Activated CD4-positive, alpha-beta T cell treated with anti-CD3 and anti-CD28 coated beads, Interleukin-2, amount 10 ng/mL, durations not matched to agents 24 days and 14 days (primary cell): ENCODE data around the gene CBL. TPM values are rescaled to one million over a fixed set of nuclear protein-coding genes. Genes with fewer than 3 reads are reported as not detected.
"Not testable (repeated sequence)": the region's sequence is repeated elsewhere in the genome, so short reads cannot be mapped to it uniquely, and the experiment has no call there.

ENCODE experiments used
- DNase-seq: peaks from one replicate; pipeline ENCODE4 v3.0.0; 2022
- H3K27ac Mint-ChIP-seq: one replicate; pipeline ENCODE4 v1.8.0; 2022; ENCODE audit warnings: mild to moderate bottlenecking, mixed read lengths
- H3K27me3 Mint-ChIP-seq: one replicate; pipeline ENCODE4 v1.8.0; 2022; ENCODE audit warnings: mixed read lengths
- H3K36me3 Mint-ChIP-seq: one replicate; pipeline ENCODE4 v1.8.0; 2022; ENCODE audit warnings: low read depth, mild to moderate bottlenecking, mixed read lengths
- H3K4me1 Mint-ChIP-seq: one replicate; pipeline ENCODE4 v1.8.0; 2021; ENCODE audit warnings: mixed read lengths
- H3K4me3 Mint-ChIP-seq: one replicate; pipeline ENCODE4 v1.8.0; 2022; ENCODE audit warnings: mild to moderate bottlenecking, moderate library complexity, mixed read lengths
- H3K9me3 Mint-ChIP-seq: one replicate; pipeline ENCODE4 v1.8.0; 2021; ENCODE audit warnings: mixed read lengths
- intact Hi-C: fragments of 100-400 bp; cut with micrococcal nuclease; formaldehyde crosslinking; loops from one replicate; pipeline ENCODE4 v1.15.1; 2023
- total RNA-seq: library from RNA; stranded (reverse); gene quantifications from 2 replicates; pipeline ENCODE4 v1.2.3, GENCODE V29; 2022

The CBL gene
- 36.4 and 36.5 TPM in 2 replicates for total RNA-seq

- Mint-ChIP-seq H3K27me3 (no peaks in the 10 kb centered on the region), H3K36me3 (peaks cover 6% of the 10 kb centered on the region), H3K27ac (peak within 1 kb of the TSS; percentile 93), H3K4me1 (peaks cover 18% of the 10 kb centered on the region), H3K4me3 (peak within 1 kb of the TSS; percentile 99), H3K9me3 (no peaks in the 10 kb centered on the region)
- peak; percentile 98 for DNase-seq
- intact Hi-C loops = loop anchor here (1.0 to 5.0 kb wide), 6 partner anchors 12 to 132 kb away; partner anchors contain the start of genes C2CD2L and RNF26
Measured at GRCh38 chr11:119205574-119206510, at the start of gene CBL. Gene CBL (plus strand): TSS chr11:119206339. CDS start chr11:119206418, 79 bp downstream.

GRCh38 chr11:119156496-119156895 lies 49.6 kb upstream of the CBL start:
- Mint-ChIP-seq H3K4me3 (no peak overlapping the region), H3K36me3 (no peaks in the 10 kb centered on the region), H3K27ac (no peak overlapping the region), H3K27me3 (peaks cover 28% of the 10 kb centered on the region), H3K9me3 (no peaks in the 10 kb centered on the region), H3K4me1 (peaks cover 3% of the 10 kb centered on the region)
- intact Hi-C loops = no loop called here
- DNase-seq = no peak

GRCh38 chr11:119157063-119157462 lies 49.1 kb upstream of the CBL start:
- intact Hi-C loops = no loop called here
- Mint-ChIP-seq H3K4me1 (peaks cover 3% of the 10 kb centered on the region), H3K36me3 (no peaks in the 10 kb centered on the region), H3K4me3 (no peak overlapping the region), H3K9me3 (no peaks in the 10 kb centered on the region), H3K27me3 (peaks cover 22% of the 10 kb centered on the region), H3K27ac (no peak overlapping the region)
- DNase-seq = no peak

- H3K4me3 Mint-ChIP-seq = no peak overlapping the region
- H3K27ac Mint-ChIP-seq = no peak overlapping the region
- H3K4me1 Mint-ChIP-seq = peaks cover 3% of the 10 kb centered on the region
- DNase-seq = no peak
- no peaks in the 10 kb centered on the region for H3K36me3 Mint-ChIP-seq
- intact Hi-C loops = no loop called here
- no peaks in the 10 kb centered on the region for H3K9me3 Mint-ChIP-seq
- H3K27me3 Mint-ChIP-seq = peaks cover 11% of the 10 kb centered on the region
Measured at GRCh38 chr11:119158467-119158866, 47.7 kb upstream of the CBL start.

DNA sequence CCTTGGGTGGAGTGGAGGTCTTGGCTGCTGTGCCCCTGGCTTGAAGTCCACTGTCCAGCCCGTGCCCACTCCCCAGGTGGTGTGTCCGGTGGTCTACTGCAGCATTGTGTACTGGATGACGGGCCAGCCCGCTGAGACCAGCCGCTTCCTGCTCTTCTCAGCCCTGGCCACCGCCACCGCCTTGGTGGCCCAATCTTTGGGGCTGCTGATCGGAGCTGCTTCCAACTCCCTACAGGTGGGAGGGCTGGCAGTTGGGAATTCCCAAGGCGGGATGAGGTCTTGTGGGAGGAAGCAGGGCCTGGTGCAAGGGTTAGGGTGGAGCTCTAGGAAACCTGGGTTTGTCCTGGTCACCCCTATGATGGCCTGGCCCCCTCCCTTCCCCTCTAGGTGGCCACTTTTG lies 46.0 kb upstream of the CBL start:
- DNase-seq = no peak
- H3K4me1 Mint-ChIP-seq = peaks cover 3% of the 10 kb centered on the region
- H3K27ac Mint-ChIP-seq = no peak overlapping the region
- no peaks in the 10 kb centered on the region for H3K9me3 Mint-ChIP-seq
- peaks cover 7% of the 10 kb centered on the region for H3K27me3 Mint-ChIP-seq
- H3K4me3 Mint-ChIP-seq = no peak overlapping the region
- intact Hi-C loops = no loop called here
- H3K36me3 Mint-ChIP-seq = no peaks in the 10 kb centered on the region

GRCh38 chr11:119161871-119162270 lies 44.3 kb upstream of the CBL start:
- no peak for DNase-seq
- Mint-ChIP-seq H3K27ac (no peak overlapping the region), H3K36me3 (no peaks in the 10 kb centered on the region), H3K27me3 (peaks cover 2% of the 10 kb centered on the region), H3K9me3 (no peaks in the 10 kb centered on the region), H3K4me1 (no peaks in the 10 kb centered on the region), H3K4me3 (no peak overlapping the region)
- intact Hi-C loops = no loop called here

DNA sequence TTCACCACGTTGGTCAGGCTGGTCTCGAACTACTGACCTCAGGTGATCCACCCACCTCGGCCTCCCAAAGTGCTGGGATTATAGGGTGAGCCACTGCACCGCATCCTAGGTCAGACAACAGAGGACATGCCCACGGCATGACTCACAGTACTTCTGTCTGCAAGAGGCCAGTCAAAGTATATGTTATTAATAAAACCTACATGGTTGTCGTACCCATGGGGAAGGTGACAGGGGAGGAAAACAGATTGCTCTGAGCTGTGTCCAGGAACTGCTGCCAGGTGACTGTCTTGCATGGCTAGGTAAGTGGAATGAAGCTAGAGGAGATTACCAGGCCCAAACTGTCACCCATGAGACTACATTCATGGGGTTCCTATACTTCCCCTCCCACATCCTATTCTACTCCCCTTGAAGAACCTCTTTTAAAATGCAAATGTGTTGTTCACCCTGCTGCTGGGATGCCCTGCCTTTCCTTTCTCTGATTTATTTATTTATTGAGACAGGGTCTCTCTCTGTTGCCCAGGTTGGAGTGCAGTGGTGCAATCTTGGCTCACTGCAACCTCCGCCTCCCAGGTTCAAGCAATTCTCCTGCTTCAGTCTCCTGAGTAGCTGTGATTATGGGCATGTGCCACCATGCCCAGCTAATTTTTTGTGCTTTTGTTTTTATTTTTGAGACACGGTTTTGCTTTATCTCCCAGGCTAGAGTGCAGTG lies 39.6 kb upstream of the CBL start:
- H3K4me1 Mint-ChIP-seq = peaks cover 9% of the 10 kb centered on the region
- H3K4me3 Mint-ChIP-seq = no peak overlapping the region
- DNase-seq = no peak
- no peaks in the 10 kb centered on the region for H3K36me3 Mint-ChIP-seq
- intact Hi-C loops = no loop called here
- H3K27ac Mint-ChIP-seq = no peak overlapping the region
- H3K9me3 Mint-ChIP-seq = no peaks in the 10 kb centered on the region
- no peaks in the 10 kb centered on the region for H3K27me3 Mint-ChIP-seq

- H3K4me1 Mint-ChIP-seq = peaks cover 11% of the 10 kb centered on the region
- H3K36me3 Mint-ChIP-seq, H3K27me3 Mint-ChIP-seq, DNase-seq, H3K27ac Mint-ChIP-seq, intact Hi-C loops, H3K9me3 Mint-ChIP-seq, H3K4me3 Mint-ChIP-seq: not testable (repeated sequence)
Measured at GRCh38 chr11:119167077-119167458, 39.1 kb upstream of the CBL start.

DNA sequence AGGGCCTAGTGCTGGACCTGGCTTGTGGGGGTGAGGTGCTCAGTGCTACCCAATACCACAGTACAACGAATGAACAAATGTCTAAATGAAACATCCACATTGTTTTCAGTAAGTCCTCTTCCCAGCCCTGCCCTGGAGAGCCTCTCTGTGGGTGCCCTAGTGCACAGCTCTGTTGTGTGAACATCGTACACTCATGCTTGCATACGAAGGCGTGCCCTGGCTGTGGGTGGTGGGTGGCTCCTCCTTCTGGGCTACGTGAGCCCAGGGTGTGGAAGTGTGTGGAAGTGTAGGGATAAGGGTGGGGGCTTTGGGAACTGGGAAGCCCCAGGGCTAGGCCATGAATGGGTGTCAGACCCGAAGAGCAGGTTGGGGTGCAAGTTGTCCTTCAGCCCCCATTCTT lies 38.2 kb upstream of the CBL start:
- H3K4me3 Mint-ChIP-seq = peak overlapping the region; percentile 94
- H3K36me3 Mint-ChIP-seq = peaks cover 2% of the 10 kb centered on the region
- no peaks in the 10 kb centered on the region for H3K9me3 Mint-ChIP-seq
- peaks cover 16% of the 10 kb centered on the region for H3K4me1 Mint-ChIP-seq
- H3K27me3 Mint-ChIP-seq = no peaks in the 10 kb centered on the region
- intact Hi-C loops = loop anchor here (1.0 to 2.0 kb wide), 5 partner anchors 21 to 155 kb away; partner anchors contain the start of gene HINFP
- no peak for DNase-seq
- peak overlapping the region; percentile 84 for H3K27ac Mint-ChIP-seq

DNA sequence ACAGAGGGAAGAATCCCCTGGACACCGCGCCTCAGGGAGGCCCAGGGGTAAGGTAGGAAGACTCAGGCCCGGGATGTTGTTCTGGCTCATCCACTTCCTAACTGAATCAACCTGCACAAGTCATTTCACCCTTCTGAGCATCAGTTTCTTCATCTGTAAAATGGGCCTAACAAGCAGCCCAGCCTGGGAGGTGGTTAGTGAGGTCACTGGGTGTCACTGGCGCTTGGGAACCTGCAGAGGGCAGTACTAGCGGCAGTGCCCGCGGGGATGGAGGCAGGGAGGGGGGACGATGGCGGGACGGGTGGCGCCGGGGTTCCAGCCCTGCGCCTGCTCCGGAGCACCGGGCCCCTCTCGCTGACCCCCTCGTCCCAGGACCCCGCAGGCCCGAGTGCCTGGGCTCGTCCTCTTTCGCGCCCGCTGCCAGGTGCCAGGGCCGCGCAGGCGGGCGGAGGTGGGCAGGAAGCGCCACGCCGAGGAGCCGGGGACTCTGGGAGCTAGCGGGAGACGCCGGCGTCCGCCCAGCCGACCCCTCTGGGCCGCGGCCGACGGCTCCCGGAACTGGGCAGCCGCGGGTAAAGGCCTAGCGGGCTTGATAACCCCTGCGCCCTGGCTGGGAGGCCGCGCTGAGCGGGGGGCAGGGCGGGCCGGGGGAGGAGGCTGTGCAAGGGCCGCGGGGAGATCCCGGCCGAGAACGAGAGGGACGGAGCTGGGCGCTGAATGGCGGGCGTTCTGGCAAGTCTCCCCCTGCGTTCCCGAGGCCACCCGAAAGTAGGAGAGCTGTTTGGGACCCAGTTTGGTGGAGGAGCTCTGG lies 37.5 kb upstream of the CBL start, which contains the start of gene NLRX1:
TSS of gene NLRX1 (plus strand) at position 255 of the 811 bp plus-strand sequence. CDS start 2,679 bp downstream, outside the sequence.
- Mint-ChIP-seq H3K36me3 (peaks cover 4% of the 10 kb centered on the region), H3K27me3 (no peaks in the 10 kb centered on the region), H3K4me1 (peaks cover 16% of the 10 kb centered on the region), H3K4me3 (peak within 1 kb of the TSS; percentile 94), H3K27ac (peak within 1 kb of the TSS; percentile 94), H3K9me3 (no peaks in the 10 kb centered on the region)
- peak; percentile 95 for DNase-seq
- intact Hi-C loops = loop anchor here (1.0 to 2.0 kb wide), 5 partner anchors 22 to 154 kb away; partner anchors contain the start of gene HINFP

GRCh38 chr11:119169282-119169719 lies 36.8 kb upstream of the CBL start:
- Mint-ChIP-seq H3K27me3 (no peaks in the 10 kb centered on the region), H3K9me3 (no peaks in the 10 kb centered on the region), H3K27ac (peak overlapping the region; percentile 94), H3K4me1 (peaks cover 16% of the 10 kb centered on the region), H3K4me3 (peak overlapping the region; percentile 94), H3K36me3 (peaks cover 8% of the 10 kb centered on the region)
- DNase-seq = peak; percentile 79
- intact Hi-C loops = loop anchor here (2.0 kb wide), 4 partner anchors 22 to 154 kb away; partner anchors contain the start of gene HINFP

DNA sequence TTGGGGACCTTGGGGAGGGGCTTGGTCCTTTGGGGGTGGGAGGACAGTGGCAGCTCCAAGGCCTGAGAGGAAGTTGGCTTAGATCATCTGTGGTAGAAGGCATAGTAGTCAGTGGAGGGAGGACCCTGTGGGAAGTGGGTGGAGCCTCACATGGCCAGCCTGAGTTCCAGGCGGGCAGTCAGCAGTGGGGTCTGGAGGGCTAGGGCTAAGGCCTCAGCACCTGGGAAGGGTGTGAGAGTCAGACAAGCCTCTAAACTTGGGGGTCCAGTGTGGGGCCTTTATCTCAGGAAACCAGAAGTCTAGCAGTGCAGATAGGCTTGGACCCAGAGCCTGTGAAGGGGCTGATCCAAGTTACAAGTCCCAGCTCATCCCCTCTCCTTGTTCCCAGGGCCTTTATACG lies 33.6 kb upstream of the CBL start:
- H3K27ac Mint-ChIP-seq = peak overlapping the region; percentile 8
- DNase-seq = peak; percentile 65
- peaks cover 20% of the 10 kb centered on the region for H3K36me3 Mint-ChIP-seq
- intact Hi-C loops = no loop called here
- H3K9me3 Mint-ChIP-seq = no peaks in the 10 kb centered on the region
- H3K4me3 Mint-ChIP-seq = no peak overlapping the region
- H3K27me3 Mint-ChIP-seq = no peaks in the 10 kb centered on the region
- peaks cover 22% of the 10 kb centered on the region for H3K4me1 Mint-ChIP-seq

DNA sequence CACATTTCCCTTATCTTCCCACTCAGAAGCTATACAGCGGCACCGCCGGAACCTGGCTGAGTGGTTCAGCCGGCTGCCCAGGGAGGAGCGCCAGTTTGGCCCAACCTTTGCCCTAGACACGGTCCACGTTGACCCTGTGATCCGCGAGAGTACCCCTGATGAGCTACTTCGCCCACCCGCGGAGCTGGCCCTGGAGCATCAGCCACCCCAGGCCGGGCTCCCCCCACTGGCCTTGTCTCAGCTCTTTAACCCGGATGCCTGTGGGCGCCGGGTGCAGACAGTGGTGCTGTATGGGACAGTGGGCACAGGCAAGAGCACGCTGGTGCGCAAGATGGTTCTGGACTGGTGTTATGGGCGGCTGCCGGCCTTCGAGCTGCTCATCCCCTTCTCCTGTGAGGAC lies 32.7 kb upstream of the CBL start:
- Mint-ChIP-seq H3K9me3 (no peaks in the 10 kb centered on the region), H3K4me1 (peaks cover 21% of the 10 kb centered on the region), H3K27ac (no peak overlapping the region), H3K27me3 (no peaks in the 10 kb centered on the region), H3K36me3 (peaks cover 23% of the 10 kb centered on the region), H3K4me3 (no peak overlapping the region)
- DNase-seq = no peak
- intact Hi-C loops = no loop called here
